ENCODE results near the gene SMCHD1. TPM values are rescaled to one million over a fixed set of nuclear protein-coding genes. Genes with fewer than 3 reads are reported as not detected.
"Not testable (repeated sequence)": the region's sequence is repeated elsewhere in the genome, so short reads cannot be mapped to it uniquely, and the experiment has no call there.

Gene SMCHD1
- total and polyA plus RNA-seq, 10 of the 15 experiments (the other 5 are each of a cell fraction or from before 2014, with no cell fraction given), result 6.0 to 110 (median 48.0) TPM

GRCh38 chr18:2827061-2827460 is 171.5 kb downstream of the SMCHD1 start (continued):
- TF ChIP-seq EGR1 (IDR thresholded peaks at IDR 0.05; ENCODE audit: borderline replicate concordance in 1 of 2, low read depth in 2 of 2, low read length in 2 of 2), result no peak
- no peak for TF ChIP-seq CBX3 (IDR thresholded peaks at IDR 0.05; ENCODE audit: borderline replicate concordance, low read depth)

- in situ Hi-C loops (cut with MboI); BruUV-seq (replicated peaks); H3K9me3 ChIP-seq (replicated peaks; ENCODE audit: control insufficient read depth, insufficient read depth, low read length); RAD21 ChIA-PET (ENCODE audit: unreplicated experiment); H3K27me3 ChIP-seq (replicated peaks in 1 of 2; ENCODE audit: control insufficient read depth in 2 of 2, insufficient read depth in 2 of 2, low read length in 1 of 2); ATAC-seq; intact Hi-C loops (cut with micrococcal nuclease; ENCODE audit: unreplicated experiment); H2AFZ ChIP-seq (ENCODE audit: control insufficient read depth, low read depth, low read length); H3K4me2 ChIP-seq (ENCODE audit: control insufficient read depth, insufficient read depth); CTCF ChIA-PET; DNase-seq (ENCODE audit: low read depth, low spot score); H3K9ac ChIP-seq (ENCODE audit: control insufficient read depth, insufficient read depth, low read length); H3K79me2 ChIP-seq (ENCODE audit: control insufficient read depth, insufficient read depth, low read length); H3K36me3 ChIP-seq (ENCODE audit: control insufficient read depth in 2 of 2, insufficient read depth in 2 of 2, low read length in 1 of 2); FAIRE-seq; H4K20me1 ChIP-seq (ENCODE audit: control insufficient read depth, insufficient read depth); H3K4me1 ChIP-seq (ENCODE audit: control insufficient read depth, insufficient read depth, low read length); H3K27ac ChIP-seq (ENCODE audit: control insufficient read depth, insufficient read depth); POLR2A ChIA-PET; SMC1A ChIA-PET (ENCODE audit: uncharacterized antibody, unreplicated experiment); H3K4me3 ChIP-seq: not testable (repeated sequence)
- 47% methylated on average over 3 of the region's 3 CpGs for WGBS (ENCODE audit: insufficient coverage, insufficient replicate concordance, low lambda C conversion rate, missing lambda C conversion rate)
These were observed 180.6 kb downstream of the SMCHD1 start for GRCh38 chr18:2836118-2836517.

GRCh38 chr18:2837290-2837689 is 181.8 kb downstream of the SMCHD1 start:
- SMC1A ChIA-PET (ENCODE audit: uncharacterized antibody, unreplicated experiment); FAIRE-seq; H3K9me3 ChIP-seq (replicated peaks; ENCODE audit: control insufficient read depth, insufficient read depth, low read length); H3K4me2 ChIP-seq (ENCODE audit: control insufficient read depth, insufficient read depth); CTCF ChIA-PET; ATAC-seq; H3K36me3 ChIP-seq (ENCODE audit: control insufficient read depth in 2 of 2, insufficient read depth in 2 of 2, low read length in 1 of 2); BruUV-seq (replicated peaks); RAD21 ChIA-PET (ENCODE audit: unreplicated experiment); H3K79me2 ChIP-seq (ENCODE audit: control insufficient read depth, insufficient read depth, low read length); in situ Hi-C loops (cut with MboI); H4K20me1 ChIP-seq (ENCODE audit: control insufficient read depth, insufficient read depth); H3K9ac ChIP-seq (ENCODE audit: control insufficient read depth, insufficient read depth, low read length); H2AFZ ChIP-seq (ENCODE audit: control insufficient read depth, low read depth, low read length); H3K4me3 ChIP-seq; H3K27ac ChIP-seq (ENCODE audit: control insufficient read depth, insufficient read depth); DNase-seq (ENCODE audit: low read depth, low spot score); H3K27me3 ChIP-seq (replicated peaks in 1 of 2; ENCODE audit: control insufficient read depth in 2 of 2, insufficient read depth in 2 of 2, low read length in 1 of 2); intact Hi-C loops (cut with micrococcal nuclease; ENCODE audit: unreplicated experiment); POLR2A ChIA-PET; H3K4me1 ChIP-seq (ENCODE audit: control insufficient read depth, insufficient read depth, low read length): not testable (repeated sequence)
